CD14-positive monocyte (primary cell): Measurements from ENCODE around the gene RBM12. TPM values are rescaled to one million over a fixed set of nuclear protein-coding genes. Genes with fewer than 3 reads are reported as not detected.

ENCODE experiments used
- DNase-seq, 3 donors: peaks; one replicate each; pipeline ENCODE4 v3.0.0-alpha.2; 2011 to 2022
- H2AFZ ChIP-seq: 2 replicates; pipeline ENCODE4 v1.6.0; 2012; ENCODE audit warnings: mild to moderate bottlenecking, low read depth, low read length, inconsistent platforms; ENCODE audit not compliant: insufficient read depth, poor library complexity, severe bottlenecking
- H3K27ac ChIP-seq, 2 donors: 1 replicate in 1 of 2; 2 replicates in 1 of 2; pipeline ENCODE4 v1.5.1; 2012 to 2013; ENCODE audit warnings: low read length in 2 of 2, control low read depth in 1 of 2, inconsistent platforms in 1 of 2, low read depth in 1 of 2, mild to moderate bottlenecking in 1 of 2
- H3K27me3 ChIP-seq, 2 donors: one replicate each; pipeline versions ENCODE4 v1.6.0 to v1.6.1; 2011 to 2013; ENCODE audit warnings: low read length in 2 of 2; ENCODE audit not compliant: control insufficient read depth in 2 of 2, insufficient read depth in 2 of 2
- H3K36me3 ChIP-seq, 2 donors: replicated peaks in 1 of 2; 1 replicate in 1 of 2; 2 replicates in 1 of 2; pipeline versions ENCODE4 v1.5.1 to v1.6.1; 2012 to 2013; ENCODE audit warnings: low read length in 2 of 2, control low read depth in 1 of 2, inconsistent platforms in 1 of 2, mild to moderate bottlenecking in 1 of 2; ENCODE audit not compliant: insufficient read depth in 2 of 2, control insufficient read depth in 1 of 2
- H3K4me1 ChIP-seq, 2 donors: 1 replicate in 1 of 2; 2 replicates in 1 of 2; pipeline versions ENCODE4 v1.5.1 to v1.6.1; 2012 to 2013; ENCODE audit warnings: low read length in 2 of 2, control low read depth in 1 of 2, inconsistent platforms in 1 of 2, mild to moderate bottlenecking in 1 of 2, moderate library complexity in 1 of 2; ENCODE audit not compliant: insufficient read depth in 2 of 2, control insufficient read depth in 1 of 2
- H3K4me2 ChIP-seq: replicated peaks from 2 replicates; pipeline ENCODE3; 2012; ENCODE audit warnings: low read length, moderate library complexity, mild to moderate bottlenecking; ENCODE audit not compliant: poor library complexity, severe bottlenecking; ENCODE audit errors: extremely low read depth
- H3K4me3 ChIP-seq, 3 experiments: fragments of 200-600 bp in 1 of 3; sonication (generic) in 1 of 3; replicated peaks in 1 of 3; 1 replicate in 2 of 3; 2 replicates in 1 of 3; pipeline ENCODE4 v1.5.1; 2011 to 2013; ENCODE audit warnings: low read length in 3 of 3, mild to moderate bottlenecking in 3 of 3, control low read depth in 2 of 3, low read depth in 2 of 3, inconsistent platforms in 1 of 3, moderate library complexity in 1 of 3
- H3K79me2 ChIP-seq: 2 replicates; pipeline ENCODE4 v1.6.0; 2012; ENCODE audit warnings: mild to moderate bottlenecking, control low read depth, inconsistent platforms, low read length, moderate library complexity; ENCODE audit not compliant: insufficient read depth
- H3K9ac ChIP-seq: 2 replicates; pipeline ENCODE4 v1.6.0; 2017; ENCODE audit warnings: low read length, mild to moderate bottlenecking; ENCODE audit not compliant: insufficient read depth, poor library complexity, severe bottlenecking
- H3K9me3 ChIP-seq, 2 donors: replicated peaks in 1 of 2; 1 replicate in 1 of 2; 2 replicates in 1 of 2; pipeline versions ENCODE4 v1.5.1 to v1.6.1; 2012 to 2013; ENCODE audit warnings: low read length in 2 of 2, control low read depth in 1 of 2; ENCODE audit not compliant: control insufficient read depth in 1 of 2, insufficient read depth in 1 of 2
- H4K20me1 ChIP-seq: 2 replicates; pipeline ENCODE4 v1.6.0; 2012; ENCODE audit warnings: mild to moderate bottlenecking, low read length, control low read depth, moderate library complexity; ENCODE audit not compliant: insufficient read depth
- H3K27ac Mint-ChIP-seq, 7 donors: one replicate each; pipeline ENCODE4 v1.8.0; 2020; ENCODE audit warnings: mild to moderate bottlenecking in 7 of 7, mixed read lengths in 7 of 7, moderate library complexity in 6 of 7, inconsistent platforms in 2 of 7
- H3K27me3 Mint-ChIP-seq, 3 donors: one replicate each; pipeline ENCODE4 v1.8.0; 2021 to 2022; ENCODE audit warnings: low read depth in 3 of 3, mild to moderate bottlenecking in 3 of 3, mixed read lengths in 3 of 3, moderate library complexity in 3 of 3, inconsistent platforms in 1 of 3
- H3K36me3 Mint-ChIP-seq, 2 donors: one replicate each; pipeline ENCODE4 v1.8.0; 2020; ENCODE audit warnings: mixed read lengths in 2 of 2, inconsistent platforms in 1 of 2, mild to moderate bottlenecking in 1 of 2
- H3K4me1 Mint-ChIP-seq: one replicate; pipeline ENCODE4 v1.8.0; 2020; ENCODE audit warnings: mild to moderate bottlenecking, mixed read lengths
- H3K4me3 Mint-ChIP-seq, 2 donors: one replicate each; pipeline ENCODE4 v1.8.0; 2020; ENCODE audit warnings: mild to moderate bottlenecking in 2 of 2, mixed read lengths in 2 of 2, moderate library complexity in 1 of 2
- H3K9me3 Mint-ChIP-seq, 7 donors: one replicate each; pipeline ENCODE4 v1.8.0; 2020 to 2022; ENCODE audit warnings: mixed read lengths in 7 of 7, mild to moderate bottlenecking in 6 of 7, moderate library complexity in 6 of 7, inconsistent platforms in 2 of 7
- WGBS: methylation state at CpG from one replicate; pipeline ENCODE4 v1.1.5; 2013; ENCODE audit warnings: missing lambda C conversion rate; ENCODE audit not compliant: insufficient coverage; 5-methylcytosine and 5-hydroxymethylcytosine counted together
- intact Hi-C, 2 donors: fragments of 100-400 bp; cut with micrococcal nuclease; formaldehyde crosslinking; loops; one replicate each; pipeline versions ENCODE4 v1.15.0 to v1.15.1; 2023
- polyA plus RNA-seq, 3 donors: library from polyadenylated mRNA; depleted of rRNA in 1 of 3; unstranded in 2 of 3; stranded (reverse) in 1 of 3; fragments of 300-500 nt in 2 of 3; fragments of >200 nt in 1 of 3; fragmentation: Illumina TruSeq in 2 of 3; gene quantifications; 1 replicate in 2 of 3; 2 replicates in 1 of 3; pipeline ENCODE4 v1.2.3, GENCODE V29; 2012 to 2021
- TF ChIP-seq, protein P1 (sequence below): fragments of 200-600 bp; IDR thresholded peaks from one replicate; pipeline ENCODE4 v1.8.0; 2022; ENCODE audit warnings: antibody characterized with exemption, mild to moderate bottlenecking

The RBM12 gene
- polyA plus RNA-seq, 3 donors = 21.5 to 32.8 (median 30.4) TPM

DNA sequence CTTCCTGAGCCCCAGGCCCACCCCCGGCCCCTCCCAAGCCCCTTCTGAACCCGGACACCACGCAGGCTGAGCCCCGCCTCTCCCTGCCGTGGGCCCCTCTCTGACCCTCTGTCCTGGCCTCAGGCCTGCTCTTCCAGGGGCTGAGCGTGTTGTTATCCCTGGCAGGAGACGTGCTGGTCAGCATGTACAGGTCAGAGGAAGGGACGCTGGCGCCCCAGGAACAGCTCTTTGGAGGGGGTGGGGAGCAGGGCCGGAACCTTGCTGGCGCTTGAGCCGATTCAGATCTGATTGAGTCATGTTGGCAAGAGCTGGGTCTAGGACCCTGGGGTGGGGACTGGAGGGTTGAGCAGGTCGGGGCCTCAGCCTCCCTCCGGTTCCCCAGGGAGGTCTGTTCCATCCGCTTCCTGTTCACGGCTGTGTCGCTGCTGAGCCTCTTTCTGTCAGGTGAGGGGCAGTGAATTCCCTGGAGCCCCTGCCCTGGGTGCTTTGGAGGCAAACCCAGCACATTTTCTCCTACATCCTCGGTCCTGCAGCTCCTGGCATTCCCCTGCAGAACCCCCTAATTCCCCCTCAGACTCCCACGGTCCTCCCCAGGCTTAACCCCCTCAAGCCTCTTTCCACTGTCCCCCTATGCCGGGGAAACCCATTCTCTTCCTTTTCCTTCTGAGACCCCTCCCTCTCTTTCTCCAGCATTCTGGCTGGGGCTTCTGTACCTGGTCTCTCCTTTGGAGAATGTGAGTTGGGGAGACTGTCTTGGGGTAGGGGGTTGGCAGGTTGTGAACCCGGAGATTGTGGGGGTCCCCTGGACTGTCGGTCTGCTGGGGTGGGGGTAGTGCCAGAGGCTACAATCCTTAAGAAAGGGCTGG is 47.1 kb downstream of the RBM12 start:
- WGBS = 7% methylated on average over 17 of the region's 22 CpGs
- H3K4me1 ChIP-seq = peaks cover 36 to 47% of the 10 kb centered on the region in 2 donors
- TF ChIP-seq, protein P1, sequence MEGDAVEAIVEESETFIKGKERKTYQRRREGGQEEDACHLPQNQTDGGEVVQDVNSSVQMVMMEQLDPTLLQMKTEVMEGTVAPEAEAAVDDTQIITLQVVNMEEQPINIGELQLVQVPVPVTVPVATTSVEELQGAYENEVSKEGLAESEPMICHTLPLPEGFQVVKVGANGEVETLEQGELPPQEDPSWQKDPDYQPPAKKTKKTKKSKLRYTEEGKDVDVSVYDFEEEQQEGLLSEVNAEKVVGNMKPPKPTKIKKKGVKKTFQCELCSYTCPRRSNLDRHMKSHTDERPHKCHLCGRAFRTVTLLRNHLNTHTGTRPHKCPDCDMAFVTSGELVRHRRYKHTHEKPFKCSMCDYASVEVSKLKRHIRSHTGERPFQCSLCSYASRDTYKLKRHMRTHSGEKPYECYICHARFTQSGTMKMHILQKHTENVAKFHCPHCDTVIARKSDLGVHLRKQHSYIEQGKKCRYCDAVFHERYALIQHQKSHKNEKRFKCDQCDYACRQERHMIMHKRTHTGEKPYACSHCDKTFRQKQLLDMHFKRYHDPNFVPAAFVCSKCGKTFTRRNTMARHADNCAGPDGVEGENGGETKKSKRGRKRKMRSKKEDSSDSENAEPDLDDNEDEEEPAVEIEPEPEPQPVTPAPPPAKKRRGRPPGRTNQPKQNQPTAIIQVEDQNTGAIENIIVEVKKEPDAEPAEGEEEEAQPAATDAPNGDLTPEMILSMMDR = peak; percentile 13

More for the DNA sequence above, 47.1 kb downstream of the RBM12 start:
- Histone ChIP-seq H3K27ac (no peak overlapping the region), H3K79me2 (no peaks in the 10 kb centered on the region), H4K20me1 (no peaks in the 10 kb centered on the region), H2AFZ (peak overlapping the region; percentile 75), H3K36me3 (peaks cover 0 to 7% of the 10 kb centered on the region in 2 donors), H3K4me2 (peak overlapping the region; percentile 86), H3K27me3 (peaks cover 16 to 32% of the 10 kb centered on the region in 2 donors), H3K4me3 (peak overlapping the region in 1 of 3 experiments; percentile 79), H3K9me3 (peaks cover 0 to 5% of the 10 kb centered on the region in 2 donors), H3K9ac (peak overlapping the region; percentile 56)
- peak overlapping the region in 5 of 7 donors; percentile 19 to 95 (median 66) for H3K27ac Mint-ChIP-seq
- intact Hi-C loops = loop anchor here (2.0 to 10.0 kb wide), 8 partner anchors 45 to 1625 kb away; partner anchors contain the start of genes ACSS2 (in 1 of the 2), CEP250 (in 1 of the 2), CPNE1 (in 1 of the 2) and ERGIC3 (in 1 of the 2)
- peaks cover 5 to 13% of the 10 kb centered on the region in 2 donors for H3K36me3 Mint-ChIP-seq
- peak; percentile 21 to 52 (median 29) for DNase-seq
- H3K4me3 Mint-ChIP-seq = peak overlapping the region; percentile 96 to 97
- H3K9me3 Mint-ChIP-seq = peaks cover 0 to 10% (median 4%) of the 10 kb centered on the region in 7 donors
- peaks cover 39 to 48% (median 41%) of the 10 kb centered on the region in 3 donors for H3K27me3 Mint-ChIP-seq
- H3K4me1 Mint-ChIP-seq = peaks cover 42% of the 10 kb centered on the region
